ENCODE data around the gene CHRNA10.

DNA sequence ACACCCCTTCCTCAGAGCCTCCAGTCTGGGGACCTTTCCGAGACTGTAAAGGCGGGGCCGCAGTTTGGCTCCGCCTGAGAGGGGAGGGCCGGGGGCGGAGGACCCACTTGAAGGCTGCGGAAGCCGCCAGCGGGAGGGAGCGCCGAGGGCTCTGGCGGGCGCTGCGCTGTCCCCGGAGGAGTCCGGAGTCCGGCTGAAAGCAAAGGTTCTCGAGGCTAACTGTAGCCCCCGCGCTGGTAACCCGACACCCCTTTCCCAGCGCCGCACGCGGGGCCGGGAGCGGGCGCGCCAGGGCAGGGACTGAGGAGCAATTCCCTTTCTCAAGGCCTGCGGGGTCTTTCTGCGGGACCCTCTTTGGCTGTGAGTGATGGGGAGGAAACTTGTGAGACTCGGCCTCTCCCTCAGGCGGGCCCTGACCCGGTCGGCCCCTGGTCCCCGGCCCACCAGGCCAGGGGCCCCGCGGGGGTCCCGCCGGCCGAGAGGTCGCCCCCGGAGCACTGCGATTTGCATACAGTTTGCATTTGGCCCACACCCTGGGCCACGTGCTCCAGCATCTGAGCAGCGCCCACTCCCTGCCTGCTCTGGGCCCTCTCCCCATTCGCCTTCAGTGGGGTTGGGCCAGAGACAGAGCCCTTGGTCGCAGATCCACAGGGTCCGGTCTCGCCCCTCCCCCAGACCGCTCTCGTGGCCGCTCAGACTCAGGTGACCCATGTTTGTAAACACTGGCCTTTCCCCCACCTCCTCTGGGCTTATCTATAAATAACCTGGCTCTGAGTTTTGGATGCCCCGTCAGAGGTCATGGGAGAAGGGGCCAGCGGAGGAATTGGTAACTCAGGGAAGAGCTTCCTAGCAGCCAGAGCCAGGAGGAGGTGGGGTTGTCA, 28.9 kb downstream of the CHRNA10 start:
- TF ChIP-seq, protein P1, sequence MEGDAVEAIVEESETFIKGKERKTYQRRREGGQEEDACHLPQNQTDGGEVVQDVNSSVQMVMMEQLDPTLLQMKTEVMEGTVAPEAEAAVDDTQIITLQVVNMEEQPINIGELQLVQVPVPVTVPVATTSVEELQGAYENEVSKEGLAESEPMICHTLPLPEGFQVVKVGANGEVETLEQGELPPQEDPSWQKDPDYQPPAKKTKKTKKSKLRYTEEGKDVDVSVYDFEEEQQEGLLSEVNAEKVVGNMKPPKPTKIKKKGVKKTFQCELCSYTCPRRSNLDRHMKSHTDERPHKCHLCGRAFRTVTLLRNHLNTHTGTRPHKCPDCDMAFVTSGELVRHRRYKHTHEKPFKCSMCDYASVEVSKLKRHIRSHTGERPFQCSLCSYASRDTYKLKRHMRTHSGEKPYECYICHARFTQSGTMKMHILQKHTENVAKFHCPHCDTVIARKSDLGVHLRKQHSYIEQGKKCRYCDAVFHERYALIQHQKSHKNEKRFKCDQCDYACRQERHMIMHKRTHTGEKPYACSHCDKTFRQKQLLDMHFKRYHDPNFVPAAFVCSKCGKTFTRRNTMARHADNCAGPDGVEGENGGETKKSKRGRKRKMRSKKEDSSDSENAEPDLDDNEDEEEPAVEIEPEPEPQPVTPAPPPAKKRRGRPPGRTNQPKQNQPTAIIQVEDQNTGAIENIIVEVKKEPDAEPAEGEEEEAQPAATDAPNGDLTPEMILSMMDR (IDR thresholded peaks at IDR 0.05): no peak
- no peak for TF ChIP-seq POLR2A (IDR thresholded peaks at IDR 0.05)
